Neutrophil (primary cell): ENCODE results near the gene BOD1L1.

Source experiments
- H3K27ac ChIP-seq: fragments of 200-600 bp; sonication (generic); 2 replicates; pipeline ENCODE4 v1.5.1; 2016; ENCODE audit warnings: mild to moderate bottlenecking, moderate library complexity
- H3K27me3 ChIP-seq: fragments of 200-600 bp; sonication (generic); 2 replicates; pipeline ENCODE4 v1.6.0; 2016; ENCODE audit warnings: mild to moderate bottlenecking
- H3K36me3 ChIP-seq: fragments of 200-600 bp; sonication (generic); 2 replicates; pipeline ENCODE4 v1.5.1; 2017
- H3K4me1 ChIP-seq, 2 experiments: fragments of 200-600 bp in 1 of 2; sonication (generic) in 1 of 2; 1 replicate in 1 of 2; 2 replicates in 1 of 2; pipeline versions ENCODE4 v1.5.1 to v1.6.1; 2013 to 2016; ENCODE audit warnings: low read depth in 1 of 2, low read length in 1 of 2, mild to moderate bottlenecking in 1 of 2, moderate library complexity in 1 of 2; ENCODE audit not compliant: control insufficient read depth in 1 of 2, insufficient read depth in 1 of 2
- H3K4me3 ChIP-seq, 2 experiments: fragments of 200-600 bp in 1 of 2; sonication (generic) in 1 of 2; 1 replicate in 1 of 2; 2 replicates in 1 of 2; pipeline ENCODE4 v1.5.1; 2013 to 2016; ENCODE audit warnings: low read depth in 1 of 2, low read length in 1 of 2, mild to moderate bottlenecking in 1 of 2, moderate library complexity in 1 of 2
- H3K9me3 ChIP-seq: fragments of 200-600 bp; sonication (generic); 2 replicates; pipeline ENCODE4 v1.5.1; 2016
- TF ChIP-seq, protein P1 (sequence below): fragments of 200-600 bp; sonication (generic); IDR thresholded peaks from 2 replicates; pipeline ENCODE4 v1.5.1; 2016; ENCODE audit warnings: antibody characterized with exemption

The BOD1L1 gene

DNA sequence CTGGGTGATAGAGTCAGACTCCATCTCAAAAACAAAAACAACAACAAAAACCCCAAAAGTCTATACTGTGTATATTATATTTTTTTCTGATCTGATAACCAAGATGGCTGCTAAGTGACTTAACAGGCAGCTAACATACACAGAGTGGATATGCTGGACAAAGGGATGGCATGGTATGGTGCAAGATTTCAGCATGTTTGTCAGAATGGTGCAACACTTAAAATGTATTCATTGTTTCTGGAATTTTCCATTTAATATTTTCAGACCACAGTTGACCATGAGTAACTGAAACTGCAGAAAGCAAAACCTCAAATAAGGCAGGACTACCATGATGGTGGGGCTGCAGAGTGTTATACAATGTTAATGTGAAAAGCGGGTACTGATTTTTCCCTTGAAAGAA lies 6.1 kb upstream of the BOD1L1 start:
- Histone ChIP-seq H3K4me1 (no peaks in the 10 kb centered on the region), H3K9me3 (no peaks in the 10 kb centered on the region), H3K4me3 (no peak overlapping the region), H3K27me3 (peaks cover 56% of the 10 kb centered on the region), H3K27ac (no peak overlapping the region), H3K36me3 (no peaks in the 10 kb centered on the region)
- TF ChIP-seq, protein P1, sequence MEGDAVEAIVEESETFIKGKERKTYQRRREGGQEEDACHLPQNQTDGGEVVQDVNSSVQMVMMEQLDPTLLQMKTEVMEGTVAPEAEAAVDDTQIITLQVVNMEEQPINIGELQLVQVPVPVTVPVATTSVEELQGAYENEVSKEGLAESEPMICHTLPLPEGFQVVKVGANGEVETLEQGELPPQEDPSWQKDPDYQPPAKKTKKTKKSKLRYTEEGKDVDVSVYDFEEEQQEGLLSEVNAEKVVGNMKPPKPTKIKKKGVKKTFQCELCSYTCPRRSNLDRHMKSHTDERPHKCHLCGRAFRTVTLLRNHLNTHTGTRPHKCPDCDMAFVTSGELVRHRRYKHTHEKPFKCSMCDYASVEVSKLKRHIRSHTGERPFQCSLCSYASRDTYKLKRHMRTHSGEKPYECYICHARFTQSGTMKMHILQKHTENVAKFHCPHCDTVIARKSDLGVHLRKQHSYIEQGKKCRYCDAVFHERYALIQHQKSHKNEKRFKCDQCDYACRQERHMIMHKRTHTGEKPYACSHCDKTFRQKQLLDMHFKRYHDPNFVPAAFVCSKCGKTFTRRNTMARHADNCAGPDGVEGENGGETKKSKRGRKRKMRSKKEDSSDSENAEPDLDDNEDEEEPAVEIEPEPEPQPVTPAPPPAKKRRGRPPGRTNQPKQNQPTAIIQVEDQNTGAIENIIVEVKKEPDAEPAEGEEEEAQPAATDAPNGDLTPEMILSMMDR: no peak

GRCh38 chr4:13627178-13627605 lies 333 bp downstream of the BOD1L1 start:
- Histone ChIP-seq H3K4me1 (peaks cover 27 to 47% of the 10 kb centered on the region in 2 experiments), H3K27ac (peak overlapping the region; percentile 93), H3K4me3 (peak overlapping the region; percentile 81 to 97), H3K27me3 (peaks cover 18% of the 10 kb centered on the region), H3K36me3 (peaks cover 4% of the 10 kb centered on the region), H3K9me3 (no peaks in the 10 kb centered on the region)
- TF ChIP-seq, protein P1: no peak

GRCh38 chr4:13626492-13627177 lies 890 bp downstream of the BOD1L1 start:
- Histone ChIP-seq H3K4me3 (peak overlapping the region; percentile 81 to 97), H3K36me3 (peaks cover 4% of the 10 kb centered on the region), H3K9me3 (no peaks in the 10 kb centered on the region), H3K4me1 (peaks cover 27 to 52% of the 10 kb centered on the region in 2 experiments), H3K27me3 (peaks cover 18% of the 10 kb centered on the region), H3K27ac (peak overlapping the region; percentile 93)
- TF ChIP-seq, protein P1: no peak

DNA sequence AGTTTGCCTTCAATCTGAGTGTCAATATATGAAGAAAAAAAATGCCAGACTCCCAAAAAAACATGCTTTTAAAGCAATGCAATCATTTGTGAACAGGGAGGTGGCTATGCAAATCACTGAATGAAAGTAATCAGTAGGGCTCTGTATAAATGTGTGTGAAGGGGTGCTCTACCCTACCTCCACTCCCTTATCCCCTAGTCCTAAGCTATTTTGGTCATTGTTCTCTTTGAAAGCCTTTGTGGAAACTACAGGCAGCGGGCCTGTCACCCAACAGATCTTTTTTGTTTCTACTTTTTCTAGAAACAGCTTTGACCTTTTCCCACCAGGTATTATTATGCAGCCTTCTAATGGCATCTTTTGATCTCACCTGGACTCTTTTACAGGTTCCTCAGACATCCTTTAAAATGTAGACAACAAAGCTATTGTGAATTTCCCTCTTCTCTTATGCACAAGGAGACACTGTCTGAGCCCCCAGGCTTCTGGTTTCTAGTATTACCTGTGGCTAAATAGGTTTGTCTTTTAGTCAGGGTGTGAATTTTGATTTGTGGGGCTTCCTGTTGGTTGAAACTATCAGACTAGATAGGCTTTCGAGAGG lies 9.2 kb downstream of the BOD1L1 start:
- peaks cover 27% of the 10 kb centered on the region for H3K36me3 ChIP-seq
- H3K4me1 ChIP-seq: peaks cover 49 to 73% of the 10 kb centered on the region in 2 experiments
- TF ChIP-seq, protein P1: no peak
- no peak overlapping the region for H3K4me3 ChIP-seq
- H3K9me3 ChIP-seq: no peaks in the 10 kb centered on the region
- H3K27ac ChIP-seq: peak overlapping the region; percentile 95
- no peaks in the 10 kb centered on the region for H3K27me3 ChIP-seq

- Histone ChIP-seq H3K9me3 (no peaks in the 10 kb centered on the region), H3K36me3 (peaks cover 30% of the 10 kb centered on the region)
- TF ChIP-seq, protein P1: no peak
Observed at GRCh38 chr4:13617801-13618200, 9.7 kb downstream of the BOD1L1 start.

More at GRCh38 chr4:13617801-13618200, 9.7 kb downstream of the BOD1L1 start:
- Histone ChIP-seq H3K4me1 (peaks cover 54 to 74% of the 10 kb centered on the region in 2 experiments), H3K27me3 (no peaks in the 10 kb centered on the region), H3K4me3 (no peak overlapping the region), H3K27ac (peak overlapping the region; percentile 95)
